Activated naive CD4-positive, alpha-beta T cell treated with anti-CD3 and anti-CD28 coated beads, Interleukin-2, amount 10 ng/mL, durations not matched to agents 7 days and 5 days (primary cell): ENCODE results near the gene SERTAD2.

Experiments
- CTCF ChIA-PET: fragments of 350-600 bp; sonication (Branson Sonifier 250); formaldehyde crosslinking; loops from one replicate; lab custom pipeline; 2021; ENCODE audit warnings: antibody characterized with exemption; lab: Charles Lee
- DNase-seq: peaks from one replicate; pipeline ENCODE4 v3.0.0-alpha.2; 2020
- H3K27ac Mint-ChIP-seq: one replicate; pipeline ENCODE4 v1.8.0; 2021; ENCODE audit warnings: mild to moderate bottlenecking, moderate library complexity, mixed read lengths
- H3K27me3 Mint-ChIP-seq: one replicate; pipeline ENCODE4 v1.8.0; 2021; ENCODE audit warnings: mild to moderate bottlenecking, mixed read lengths
- H3K36me3 Mint-ChIP-seq: one replicate; pipeline ENCODE4 v1.8.0; 2021; ENCODE audit warnings: mixed read lengths
- H3K4me1 Mint-ChIP-seq: one replicate; pipeline ENCODE4 v1.8.0; 2021; ENCODE audit warnings: mixed read lengths
- H3K4me3 Mint-ChIP-seq: one replicate; pipeline ENCODE4 v1.8.0; 2021; ENCODE audit warnings: mild to moderate bottlenecking, moderate library complexity, mixed read lengths
- H3K9me3 Mint-ChIP-seq: one replicate; pipeline ENCODE4 v1.8.0; 2021; ENCODE audit warnings: mixed read lengths

SERTAD2 gene

DNA sequence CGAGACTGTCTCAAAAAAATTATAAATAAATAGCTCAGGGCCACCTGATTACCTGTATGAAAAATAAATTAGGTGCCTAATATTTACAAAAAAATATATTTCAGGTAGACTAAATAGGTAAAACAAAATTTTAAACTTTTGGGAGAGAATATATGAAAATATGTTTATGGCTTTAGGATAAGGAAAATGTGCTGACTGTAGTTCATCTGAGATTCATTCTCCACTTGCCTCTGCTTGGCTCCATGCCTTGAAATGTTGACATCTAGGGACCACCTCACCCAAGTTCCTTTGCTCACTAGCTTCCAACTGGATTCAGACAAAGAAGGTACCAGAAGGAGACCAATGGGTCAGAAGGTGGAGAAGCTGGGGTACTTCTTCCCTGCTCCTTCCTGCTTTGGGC, 9.7 kb upstream of the SERTAD2 start:
- Mint-ChIP-seq H3K27me3 (no peaks in the 10 kb centered on the region), H3K9me3 (no peaks in the 10 kb centered on the region), H3K36me3 (peaks cover 12% of the 10 kb centered on the region), H3K4me3 (no peak overlapping the region), H3K27ac (no peak overlapping the region), H3K4me1 (peaks cover 44% of the 10 kb centered on the region)
- no peak for DNase-seq
- CTCF ChIA-PET, result interaction anchor here (1.2 to 2.1 kb wide), 5 partner anchors 10 to 210 kb away, joined by 3 to 9 read pairs (median 4); partner anchors contain the start of gene SERTAD2

DNA sequence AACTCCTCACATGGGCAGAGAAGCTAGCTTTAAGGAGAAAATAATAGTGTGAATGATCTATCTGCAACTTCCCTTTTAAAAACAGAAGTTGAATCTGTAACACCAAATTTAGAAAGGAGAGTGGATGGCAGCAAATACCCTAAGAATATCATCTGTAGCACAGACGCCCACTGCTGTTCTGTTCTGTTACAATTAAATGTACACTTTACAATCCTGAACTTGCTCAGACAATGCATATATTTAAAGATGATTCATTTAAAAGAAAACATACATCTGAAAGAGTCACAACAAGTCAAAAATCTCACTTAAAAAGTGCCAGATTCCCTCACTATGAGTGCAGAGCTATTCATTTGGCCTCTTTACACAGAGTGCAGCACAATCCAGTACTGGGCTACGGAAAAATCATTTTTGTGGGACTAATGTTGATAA, 8.0 kb upstream of the SERTAD2 start:
- CTCF ChIA-PET, result interaction anchor here (0.8 to 1.8 kb wide), 4 partner anchors 8 to 106 kb away, joined by 3 to 5 read pairs (median 3); partner anchors contain the start of gene SERTAD2
- Mint-ChIP-seq H3K4me1 (peaks cover 34% of the 10 kb centered on the region), H3K27me3 (no peaks in the 10 kb centered on the region), H3K4me3 (no peak overlapping the region), H3K36me3 (peaks cover 3% of the 10 kb centered on the region), H3K27ac (no peak overlapping the region), H3K9me3 (no peaks in the 10 kb centered on the region)
- DNase-seq, result no peak

DNA sequence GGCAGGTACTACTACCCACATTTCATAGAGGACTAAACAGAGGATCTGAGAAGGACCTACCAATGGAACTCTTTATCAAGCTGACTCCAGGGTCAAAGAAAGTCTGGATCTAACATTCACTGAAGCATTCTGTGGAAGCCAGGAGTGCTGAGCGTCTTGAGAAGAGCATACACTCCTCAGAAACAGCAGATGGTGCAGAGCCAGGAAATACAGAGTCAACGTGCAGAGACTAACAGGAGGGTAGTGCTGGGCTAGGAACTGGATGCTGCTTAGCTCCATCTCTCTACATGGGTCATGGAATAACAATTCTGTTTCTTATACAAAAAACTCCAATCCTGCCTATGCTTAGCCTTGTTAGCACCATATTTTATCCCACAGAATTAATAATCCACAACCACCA, 5.5 kb upstream of the SERTAD2 start:
- Mint-ChIP-seq H3K27me3 (peaks cover 7% of the 10 kb centered on the region), H3K4me1 (peaks cover 34% of the 10 kb centered on the region), H3K27ac (no peak overlapping the region), H3K4me3 (no peak overlapping the region), H3K36me3 (peaks cover 3% of the 10 kb centered on the region), H3K9me3 (no peaks in the 10 kb centered on the region)
- no peak for DNase-seq
- CTCF ChIA-PET, result interaction anchor here (0.7 to 1.4 kb wide), 2 partner anchors 10 to 13 kb away, joined by 3 read pairs; no protein-coding TSS in a partner anchor

DNA sequence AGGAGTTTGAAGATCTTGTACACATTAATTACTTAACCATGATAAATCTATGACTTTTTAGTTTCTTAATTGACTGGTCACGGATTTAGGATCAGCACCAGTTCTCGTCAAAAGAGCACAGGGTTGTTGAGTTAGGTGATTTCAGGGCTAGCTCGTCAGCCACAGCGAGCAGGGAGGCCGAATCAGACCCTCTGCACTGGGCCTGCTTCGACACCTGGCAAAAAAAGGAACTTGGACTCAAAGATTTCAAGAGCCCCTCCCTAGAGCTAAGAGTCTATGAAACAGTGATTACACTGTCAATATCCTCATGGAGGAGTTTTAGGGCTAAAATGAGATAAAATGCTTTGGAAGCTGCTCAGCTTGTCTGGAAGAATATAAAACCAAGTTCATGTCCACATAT, 4.6 kb upstream of the SERTAD2 start:
- Mint-ChIP-seq H3K27ac (no peak overlapping the region), H3K4me1 (peaks cover 31% of the 10 kb centered on the region), H3K36me3 (no peaks in the 10 kb centered on the region), H3K9me3 (no peaks in the 10 kb centered on the region), H3K27me3 (peaks cover 9% of the 10 kb centered on the region), H3K4me3 (no peak overlapping the region)
- DNase-seq, result no peak
- CTCF ChIA-PET, result interaction anchor here (1.4 to 2.1 kb wide), 5 partner anchors 9 to 51 kb away, joined by 3 to 8 read pairs (median 4); no protein-coding TSS in a partner anchor

DNA sequence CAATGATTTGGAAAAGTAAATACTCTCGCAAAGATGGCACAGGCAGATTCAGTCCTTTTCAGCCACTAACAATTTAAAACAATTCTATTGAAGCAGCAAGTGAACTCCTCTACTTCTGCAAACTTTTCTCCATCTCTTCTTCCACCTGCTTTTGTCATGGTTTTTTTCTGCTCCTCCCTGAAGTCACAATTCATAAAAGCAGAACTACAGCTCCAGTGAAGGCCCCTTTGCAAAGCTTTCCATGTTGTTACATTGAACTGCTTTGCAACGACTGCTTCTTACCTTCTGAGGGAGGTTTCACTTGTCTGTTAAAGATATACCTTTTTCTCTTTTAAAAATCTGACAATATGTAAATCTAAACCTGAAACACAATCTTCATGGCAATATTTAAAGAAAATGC, 3.7 kb upstream of the SERTAD2 start:
- Mint-ChIP-seq H3K4me3 (no peak overlapping the region), H3K27ac (no peak overlapping the region), H3K27me3 (peaks cover 9% of the 10 kb centered on the region), H3K36me3 (no peaks in the 10 kb centered on the region), H3K9me3 (no peaks in the 10 kb centered on the region), H3K4me1 (peaks cover 35% of the 10 kb centered on the region)
- CTCF ChIA-PET, result interaction anchor here (0.8 to 2.1 kb wide), 5 partner anchors 9 to 51 kb away, joined by 4 to 8 read pairs (median 4); no protein-coding TSS in a partner anchor
- DNase-seq, result no peak

DNA sequence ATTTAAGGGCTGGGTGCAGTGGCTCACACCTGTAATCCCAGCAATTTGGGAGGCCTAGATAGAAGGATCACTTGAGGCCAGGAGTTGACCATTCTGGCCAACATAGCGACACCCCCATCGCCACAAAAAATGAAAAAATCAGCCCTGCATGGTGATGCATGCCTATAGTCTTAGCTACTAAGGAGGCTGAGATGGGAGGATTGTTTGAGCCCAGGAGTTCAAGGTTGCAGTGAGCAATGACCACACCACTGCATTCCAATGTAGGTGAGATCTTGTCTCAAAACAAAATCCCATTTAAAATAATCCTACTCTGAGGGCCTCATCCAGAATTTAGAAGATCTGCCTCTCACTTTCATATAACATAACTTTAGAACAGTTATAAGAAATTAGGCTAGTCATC, 2.7 kb upstream of the SERTAD2 start:
- peaks cover 9% of the 10 kb centered on the region for H3K27me3 Mint-ChIP-seq
- no peaks in the 10 kb centered on the region for H3K36me3 Mint-ChIP-seq
- no peaks in the 10 kb centered on the region for H3K9me3 Mint-ChIP-seq
- DNase-seq, result no peak
- H3K4me1 Mint-ChIP-seq, result peaks cover 45% of the 10 kb centered on the region
- H3K4me3 Mint-ChIP-seq, result no peak overlapping the region
- CTCF ChIA-PET, result interaction anchor here (0.5 to 5.2 kb wide), 8 partner anchors 9 to 433 kb away, joined by 3 to 20 read pairs (median 4); no protein-coding TSS in a partner anchor
- H3K27ac Mint-ChIP-seq, result no peak overlapping the region

DNA sequence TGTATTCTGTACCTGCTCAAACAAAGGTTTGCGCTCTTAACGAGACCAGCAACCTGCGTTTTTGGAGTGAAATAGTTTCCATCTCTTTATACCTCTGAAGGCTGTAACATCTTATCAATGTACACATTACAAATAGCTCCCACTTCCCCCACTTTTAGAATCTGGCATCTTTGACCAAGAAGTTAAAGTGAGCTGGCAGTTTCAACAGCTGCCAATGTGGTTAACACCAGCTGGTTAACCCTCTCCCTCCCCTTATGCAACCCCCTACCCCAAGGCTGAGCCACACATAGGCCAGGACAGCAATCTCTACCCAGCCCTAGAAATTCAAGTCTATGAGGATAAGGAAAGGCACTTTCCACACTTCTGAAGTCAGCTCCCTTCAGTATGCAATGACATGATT, 2.2 kb upstream of the SERTAD2 start:
- no peaks in the 10 kb centered on the region for H3K36me3 Mint-ChIP-seq
- CTCF ChIA-PET, result interaction anchor here (0.5 to 5.2 kb wide), 12 partner anchors 9 to 432 kb away, joined by 3 to 20 read pairs (median 4); no protein-coding TSS in a partner anchor
- H3K4me1 Mint-ChIP-seq, result peaks cover 50% of the 10 kb centered on the region
- H3K4me3 Mint-ChIP-seq, result no peak overlapping the region
- H3K27me3 Mint-ChIP-seq, result peaks cover 9% of the 10 kb centered on the region
- no peaks in the 10 kb centered on the region for H3K9me3 Mint-ChIP-seq
- DNase-seq, result no peak
- H3K27ac Mint-ChIP-seq, result peak overlapping the region; percentile 75

DNA sequence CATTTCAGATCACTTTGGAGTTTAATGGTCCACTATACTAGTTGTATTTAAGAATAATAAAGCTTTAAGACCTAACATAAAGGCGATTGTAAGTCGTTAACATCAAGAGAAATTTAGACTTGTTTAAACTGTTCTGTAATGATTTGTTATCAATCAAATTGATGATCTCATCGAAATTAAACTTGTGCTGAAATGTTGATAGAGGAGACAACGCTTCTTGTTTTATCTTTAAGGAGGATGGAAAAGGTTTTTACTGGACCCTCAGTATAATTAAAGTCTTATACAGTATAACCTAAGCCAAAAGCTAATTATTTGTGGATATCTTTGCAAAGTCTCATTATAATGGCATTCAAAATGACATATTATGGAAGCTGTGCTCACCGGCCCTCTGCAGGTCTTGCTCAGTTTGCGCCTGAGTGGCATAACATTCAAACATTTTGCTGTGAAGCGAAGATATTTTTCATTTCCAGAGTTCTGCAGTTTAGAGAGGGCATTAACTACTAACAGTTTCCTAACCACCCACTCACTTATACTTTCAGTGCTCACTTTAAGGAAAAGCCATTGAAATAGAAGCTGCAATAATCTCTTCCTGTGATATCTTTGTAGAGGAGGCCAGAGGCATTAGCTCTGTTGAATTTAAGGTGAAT, 1.4 kb upstream of the SERTAD2 start:
- Mint-ChIP-seq H3K36me3 (no peaks in the 10 kb centered on the region), H3K9me3 (no peaks in the 10 kb centered on the region), H3K27me3 (peaks cover 9% of the 10 kb centered on the region), H3K27ac (peak overlapping the region; percentile 43), H3K4me3 (peak overlapping the region; percentile 79), H3K4me1 (peaks cover 57% of the 10 kb centered on the region)
- peak; percentile 48 for DNase-seq
- CTCF ChIA-PET, result interaction anchor here (0.9 to 5.2 kb wide), 14 partner anchors 10 to 136 kb away, joined by 3 to 26 read pairs (median 4); no protein-coding TSS in a partner anchor

DNA sequence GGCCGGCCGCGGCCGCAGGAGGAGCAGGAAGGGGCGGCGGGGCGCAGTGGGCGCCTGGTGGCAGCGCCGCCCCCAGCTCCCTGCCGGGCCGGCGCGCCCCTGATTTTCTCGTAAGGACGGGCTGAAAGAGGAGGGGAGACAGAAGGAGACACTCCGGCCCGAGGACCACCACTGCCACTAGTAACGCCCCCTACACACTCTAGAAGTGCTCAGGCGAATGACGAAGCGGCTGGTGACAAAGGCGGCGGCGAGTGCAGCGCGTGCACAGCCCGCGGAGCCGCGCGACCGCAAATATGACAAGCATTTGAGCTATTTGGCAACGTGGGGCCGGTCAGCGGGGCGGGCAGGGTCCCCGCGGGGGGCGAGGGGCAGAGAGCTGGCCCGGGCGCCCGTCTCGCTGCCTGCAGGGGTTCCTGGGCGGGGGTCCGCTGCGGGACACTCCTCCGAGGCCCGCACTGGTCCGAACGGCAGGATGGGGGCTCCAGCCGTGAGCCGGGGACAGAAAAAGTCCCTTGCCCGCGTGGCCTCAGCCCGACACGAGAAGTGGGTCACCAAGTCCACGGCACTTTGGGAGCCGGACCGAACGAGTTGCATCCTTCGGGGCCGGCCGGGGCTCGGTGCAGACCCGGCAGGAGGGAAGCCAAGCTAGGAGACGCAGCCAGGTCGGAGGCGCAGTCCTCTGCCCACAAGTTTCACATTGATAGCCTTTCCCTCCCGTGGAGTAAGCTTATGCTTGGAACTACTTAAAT, 524 bp upstream of the SERTAD2 start:
- CTCF ChIA-PET, result interaction anchor here (0.7 to 6.6 kb wide), 20 partner anchors 8 to 208 kb away, joined by 3 to 53 read pairs (median 4); no protein-coding TSS in a partner anchor
- Mint-ChIP-seq H3K27me3 (peaks cover 9% of the 10 kb centered on the region), H3K4me1 (peaks cover 57% of the 10 kb centered on the region), H3K27ac (peak overlapping the region; percentile 86), H3K4me3 (peak overlapping the region; percentile 79), H3K36me3 (no peaks in the 10 kb centered on the region), H3K9me3 (no peaks in the 10 kb centered on the region)
- peak; percentile 71 for DNase-seq

DNA sequence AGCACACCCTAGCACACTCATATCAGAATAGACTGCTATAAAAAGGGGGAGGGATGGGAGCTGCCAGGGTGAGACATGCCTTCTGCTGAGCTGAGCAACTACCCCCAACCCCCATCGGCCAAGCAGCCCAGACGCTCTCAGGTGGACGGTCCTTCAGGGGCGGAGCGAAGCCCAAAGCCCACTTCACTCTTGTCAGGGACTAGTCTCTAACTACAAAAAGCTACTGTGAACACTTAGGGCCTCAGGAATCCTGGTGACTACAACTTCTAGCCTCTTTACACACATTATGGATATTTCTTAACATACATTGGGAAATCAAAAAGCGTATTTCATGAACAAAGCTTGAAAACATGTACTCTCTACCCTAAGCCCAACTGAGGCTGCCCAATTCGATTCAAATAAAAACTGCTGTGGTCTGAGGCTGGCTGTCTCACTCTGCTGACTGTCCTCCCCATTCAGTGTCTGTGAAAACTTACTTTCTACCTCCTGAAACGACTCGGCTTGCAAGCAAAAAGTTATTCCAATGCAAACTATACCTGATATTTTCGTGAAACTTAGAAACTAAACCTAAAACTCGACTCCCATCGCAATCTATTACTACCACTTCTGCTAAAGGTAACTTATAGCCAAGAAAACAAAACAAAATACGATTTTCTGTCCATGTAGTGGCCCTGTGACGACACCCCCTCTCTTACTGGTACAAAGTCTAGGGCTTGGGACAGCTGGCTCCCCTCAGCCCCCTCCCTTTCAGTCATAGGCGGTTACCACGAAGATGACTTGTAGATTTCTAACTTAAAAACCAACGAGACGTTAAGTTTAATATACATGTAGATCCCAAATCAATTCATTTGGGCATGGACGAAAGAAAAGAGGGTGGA, 1.2 kb downstream of the SERTAD2 start:
- no peaks in the 10 kb centered on the region for H3K9me3 Mint-ChIP-seq
- DNase-seq, result peak; percentile 53
- CTCF ChIA-PET, result interaction anchor here (0.7 to 6.6 kb wide), 11 partner anchors 10 to 216 kb away, joined by 3 to 53 read pairs (median 6); no protein-coding TSS in a partner anchor
- peaks cover 9% of the 10 kb centered on the region for H3K27me3 Mint-ChIP-seq
- H3K4me3 Mint-ChIP-seq, result peak overlapping the region; percentile 82
- H3K4me1 Mint-ChIP-seq, result peaks cover 55% of the 10 kb centered on the region
- peak overlapping the region; percentile 87 for H3K27ac Mint-ChIP-seq
- H3K36me3 Mint-ChIP-seq, result no peaks in the 10 kb centered on the region

DNA sequence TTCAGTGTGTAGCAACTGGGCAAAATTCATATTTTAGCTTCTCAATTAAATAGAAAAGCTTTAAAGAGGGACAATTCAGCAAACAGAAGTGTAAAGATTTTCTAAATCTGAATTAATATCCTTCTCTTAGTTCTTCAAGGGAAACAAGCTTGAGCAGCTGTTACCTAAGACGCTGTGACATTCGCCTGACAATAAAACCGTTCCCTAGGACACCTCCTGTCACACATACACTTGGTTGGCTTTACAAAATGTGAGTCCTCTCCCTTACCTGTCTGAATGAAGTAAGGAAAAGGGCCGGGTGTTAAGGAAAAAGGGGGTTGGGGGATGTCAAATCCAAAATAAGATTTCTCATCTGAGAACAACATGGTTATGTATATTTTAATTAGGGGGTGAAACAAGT, 2.1 kb downstream of the SERTAD2 start:
- H3K27me3 Mint-ChIP-seq, result peaks cover 9% of the 10 kb centered on the region
- H3K9me3 Mint-ChIP-seq, result no peaks in the 10 kb centered on the region
- CTCF ChIA-PET, result interaction anchor here (0.7 to 6.6 kb wide), 9 partner anchors 18 to 217 kb away, joined by 3 to 53 read pairs (median 4); no protein-coding TSS in a partner anchor
- no peak for DNase-seq
- peaks cover 59% of the 10 kb centered on the region for H3K4me1 Mint-ChIP-seq
- H3K36me3 Mint-ChIP-seq, result no peaks in the 10 kb centered on the region
- no peak overlapping the region for H3K27ac Mint-ChIP-seq
- H3K4me3 Mint-ChIP-seq, result peak overlapping the region; percentile 82

DNA sequence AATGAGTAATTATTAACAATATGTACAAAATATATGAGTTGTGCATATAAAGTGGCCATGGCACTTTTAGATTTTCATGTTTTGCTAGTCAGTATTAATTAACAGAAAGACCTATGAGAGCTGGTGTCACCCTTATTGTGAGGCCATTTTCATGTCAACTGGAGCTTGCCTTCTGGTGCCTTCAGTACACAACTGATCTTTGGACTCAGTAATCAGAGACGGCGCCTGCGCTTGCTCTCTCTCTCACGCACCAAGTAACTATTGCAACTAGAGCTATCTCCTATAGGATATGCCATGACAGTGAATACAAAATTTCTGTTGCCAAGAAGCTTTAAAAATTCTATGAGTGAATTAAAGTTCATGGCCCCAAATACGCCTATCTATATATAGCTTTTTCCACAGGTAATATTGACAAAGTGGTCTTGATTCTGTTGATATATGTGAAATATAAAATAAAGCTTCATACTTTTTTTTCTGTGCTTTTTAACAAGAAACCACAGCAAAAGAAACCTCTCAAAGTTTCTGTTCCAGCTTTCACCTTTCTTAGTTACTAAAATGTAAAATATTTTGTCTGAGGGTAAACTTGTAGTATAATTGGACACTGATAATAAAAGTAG, 2.9 kb downstream of the SERTAD2 start:
- Mint-ChIP-seq H3K9me3 (no peaks in the 10 kb centered on the region), H3K36me3 (no peaks in the 10 kb centered on the region), H3K4me3 (peak overlapping the region; percentile 11), H3K27ac (no peak overlapping the region), H3K4me1 (peaks cover 64% of the 10 kb centered on the region), H3K27me3 (peaks cover 7% of the 10 kb centered on the region)
- CTCF ChIA-PET, result interaction anchor here (0.6 to 6.6 kb wide), 10 partner anchors 12 to 266 kb away, joined by 3 to 53 read pairs (median 4); no protein-coding TSS in a partner anchor
- DNase-seq, result no peak

DNA sequence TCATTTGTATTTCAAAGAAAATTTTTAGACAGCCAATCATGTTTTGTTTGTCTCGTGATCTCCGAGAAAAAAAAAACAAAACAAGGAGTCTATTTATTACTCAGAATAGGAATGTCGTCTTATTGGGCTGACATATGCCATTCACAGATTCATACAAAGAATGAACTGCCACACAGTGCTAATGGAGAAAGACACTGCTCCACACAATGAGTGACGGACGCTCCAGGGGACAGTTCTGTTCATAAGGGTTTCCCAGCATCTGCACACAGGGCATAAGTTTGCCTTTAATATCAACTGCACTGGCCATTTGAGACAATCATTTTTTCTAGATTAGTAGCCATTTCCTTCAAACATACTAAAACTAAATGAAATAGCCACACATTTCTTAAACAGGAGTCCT, 3.4 kb downstream of the SERTAD2 start:
- Mint-ChIP-seq H3K4me1 (peaks cover 63% of the 10 kb centered on the region), H3K27ac (no peak overlapping the region), H3K9me3 (no peaks in the 10 kb centered on the region), H3K36me3 (no peaks in the 10 kb centered on the region), H3K4me3 (no peak overlapping the region), H3K27me3 (peaks cover 6% of the 10 kb centered on the region)
- CTCF ChIA-PET, result interaction anchor here (0.9 to 6.6 kb wide), 9 partner anchors 9 to 228 kb away, joined by 3 to 53 read pairs (median 4); no protein-coding TSS in a partner anchor
- no peak for DNase-seq
